ENCODE results near the gene ZBTB39. TPM values are rescaled to one million over a fixed set of nuclear protein-coding genes. Genes with fewer than 3 reads are reported as not detected.

The ZBTB39 gene
- total RNA-seq, 1 experiment from 2014 or later: 31.2 TPM

DNA sequence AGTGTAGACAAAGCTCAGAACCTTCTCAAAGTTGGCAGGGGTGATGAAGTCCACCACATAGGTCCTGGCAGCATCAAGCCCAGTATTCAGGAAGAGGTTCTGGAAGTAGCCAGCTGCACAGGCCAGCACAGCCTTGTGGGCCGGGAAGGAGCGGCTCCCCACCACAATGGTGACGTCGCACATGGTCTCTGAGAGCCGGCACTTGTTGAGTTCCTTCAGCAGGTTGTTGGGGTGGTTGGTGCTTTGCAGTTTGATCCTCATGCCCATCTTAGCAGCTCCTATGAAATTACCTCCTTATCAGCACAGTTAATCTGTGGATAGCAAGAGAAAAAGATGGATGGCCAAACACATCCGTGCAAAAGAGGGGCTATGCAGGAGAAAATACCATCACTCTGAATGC lies 1.7 kb downstream of the ZBTB39 start:
- H3K27ac Mint-ChIP-seq: no peak overlapping the region
- Histone ChIP-seq H3T11ph (ENCODE audit: low read length) (no peak overlapping the region), H3K23me2 (ENCODE audit: insufficient read length, low read depth, low read length, poor library complexity, severe bottlenecking) (no peaks in the 10 kb centered on the region), H3K79me1 (ENCODE audit: insufficient read depth, low read depth, low read length, poor library complexity, severe bottlenecking) (peaks cover 14% of the 10 kb centered on the region), H2BK5ac (ENCODE audit: insufficient read length, low read length) (no peak overlapping the region), H3K18ac (ENCODE audit: insufficient read length, low read depth, low read length) (no peak overlapping the region), H3K27ac (ENCODE audit: insufficient read length, low read depth, low read length) (no peak overlapping the region), H2BK12ac (ENCODE audit: insufficient read length, low read depth, low read length) (no peak overlapping the region), H2BK120ac (ENCODE audit: low read depth, low read length, poor library complexity, severe bottlenecking) (no peak overlapping the region), H4K8ac (replicated peaks; ENCODE audit: insufficient read length, low read depth, low read length) (no peak overlapping the region), H3K23ac (ENCODE audit: insufficient read length, low read depth, low read length) (no peak overlapping the region), H3K14ac (ENCODE audit: insufficient read depth, low read length) (no peak overlapping the region), H3K4ac (ENCODE audit: low read depth, low read length) (no peak overlapping the region), H3K4me1 (ENCODE audit: insufficient read depth, low read length) (0 out of 2 replicates have a peak, but pooled peaks cover 3% of the 10 kb centered on the region), H2BK20ac (ENCODE audit: low read depth, low read length, poor library complexity, severe bottlenecking) (no peak overlapping the region), H2AK5ac (ENCODE audit: insufficient read length, low read length) (no peak overlapping the region), H3K4me2 (ENCODE audit: insufficient read depth, insufficient read length, low read length) (no peak overlapping the region), H4K20me1 (ENCODE audit: control insufficient read depth, insufficient read depth, insufficient read length) (no peaks in the 10 kb centered on the region), H3K79me2 (ENCODE audit: insufficient read depth, low read length) (peaks cover 3% of the 10 kb centered on the region; the same call in 1 of the 2 replicates), H4K5ac (ENCODE audit: insufficient read length, low read depth, low read length) (no peak overlapping the region), H4K91ac (ENCODE audit: insufficient read length, low read depth, low read length) (no peak overlapping the region), H3K27me3 (ENCODE audit: insufficient read depth, low read length) (no peaks in the 10 kb centered on the region), H3K9ac (ENCODE audit: extremely low read depth, insufficient read length, low read length) (no peak overlapping the region), H3K56ac (ENCODE audit: insufficient read length, low read depth, low read length) (no peak overlapping the region), H2BK15ac (ENCODE audit: low read depth, low read length) (no peak overlapping the region), H2AFZ (ENCODE audit: low read length) (no peak overlapping the region), H3K9me3 (ENCODE audit: control insufficient read depth, low read depth, low read length) (no peaks in the 10 kb centered on the region)
- H3K27me3 Mint-ChIP-seq (ENCODE audit: low read depth): no peaks in the 10 kb centered on the region; the same call in 1 of the 2 replicates
- no peak for DNase-seq
- H3K36me3 Mint-ChIP-seq (ENCODE audit: insufficient read depth in 1 of 3, low read depth in 3 of 3): peaks cover 25 to 50% (median 48%) of the 10 kb centered on the region in 3 experiments; a peak in 6 of 7 replicates
- TF ChIP-seq, protein P1, sequence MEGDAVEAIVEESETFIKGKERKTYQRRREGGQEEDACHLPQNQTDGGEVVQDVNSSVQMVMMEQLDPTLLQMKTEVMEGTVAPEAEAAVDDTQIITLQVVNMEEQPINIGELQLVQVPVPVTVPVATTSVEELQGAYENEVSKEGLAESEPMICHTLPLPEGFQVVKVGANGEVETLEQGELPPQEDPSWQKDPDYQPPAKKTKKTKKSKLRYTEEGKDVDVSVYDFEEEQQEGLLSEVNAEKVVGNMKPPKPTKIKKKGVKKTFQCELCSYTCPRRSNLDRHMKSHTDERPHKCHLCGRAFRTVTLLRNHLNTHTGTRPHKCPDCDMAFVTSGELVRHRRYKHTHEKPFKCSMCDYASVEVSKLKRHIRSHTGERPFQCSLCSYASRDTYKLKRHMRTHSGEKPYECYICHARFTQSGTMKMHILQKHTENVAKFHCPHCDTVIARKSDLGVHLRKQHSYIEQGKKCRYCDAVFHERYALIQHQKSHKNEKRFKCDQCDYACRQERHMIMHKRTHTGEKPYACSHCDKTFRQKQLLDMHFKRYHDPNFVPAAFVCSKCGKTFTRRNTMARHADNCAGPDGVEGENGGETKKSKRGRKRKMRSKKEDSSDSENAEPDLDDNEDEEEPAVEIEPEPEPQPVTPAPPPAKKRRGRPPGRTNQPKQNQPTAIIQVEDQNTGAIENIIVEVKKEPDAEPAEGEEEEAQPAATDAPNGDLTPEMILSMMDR (conservative IDR thresholded peaks at IDR 0.05): no peak
- no peaks in the 10 kb centered on the region for H3K9me3 Mint-ChIP-seq
- peak overlapping the region; percentile 91 to 93; a peak in 4 of 5 replicates for H3K4me3 Mint-ChIP-seq
- H3K4me1 Mint-ChIP-seq: peaks cover 29 to 35% of the 10 kb centered on the region in 2 experiments
- WGBS (ENCODE audit: extremely low coverage, insufficient read length, low lambda C conversion rate): no CpG with 5 or more reads among the region's 6 CpGs
